Activated naive CD4-positive, alpha-beta T cell (primary cell): ENCODE measurements around the gene OR11G2.
"Not testable (repeated sequence)": the region's sequence is repeated elsewhere in the genome, so short reads cannot be mapped to it uniquely, and the experiment has no call there.

Experiments
- DNase-seq, 4 experiments: peaks; one replicate each; lab custom pipeline; 2025; lab: John Stamatoyannopoulos, UW

The OR11G2 gene

DNA sequence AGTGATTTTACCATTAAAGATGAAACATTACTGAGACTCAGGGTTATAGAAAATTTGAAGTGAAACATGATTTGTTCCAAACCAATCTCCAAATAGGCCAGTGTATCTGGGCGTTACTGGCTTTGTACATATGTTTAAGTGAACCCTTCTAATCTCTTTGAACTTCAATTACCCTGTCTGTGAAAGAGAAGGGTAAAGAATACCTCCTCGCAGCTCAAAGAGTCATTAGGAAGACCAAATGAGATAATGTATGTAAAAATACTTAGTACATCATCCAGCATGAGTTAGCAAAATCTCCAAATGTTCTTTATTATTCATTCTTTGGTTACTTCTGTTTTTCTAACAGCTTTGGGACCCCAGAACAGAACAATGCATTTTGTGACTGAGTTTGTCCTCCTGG lies 32.7 kb downstream of the OR11G2 start, which contains the start of gene OR11H6:
Gene OR11H6, plus strand, starts transcription at position 301 of the 400 bp plus-strand sequence. Its CDS starts 0 bp downstream, at position 301.
- DNase-seq: no peak

GRCh38 chr14:20228681-20229080 lies 38.0 kb downstream of the OR11G2 start, which contains the start of gene OR11H7:
OR11H7 (plus strand) TSS chr14:20228981.
- DNase-seq: no peak

- not testable (repeated sequence) for DNase-seq
These were observed 44.7 kb downstream of the OR11G2 start for GRCh38 chr14:20235415-20235814.

GRCh38 chr14:20247646-20248246 lies 57.0 kb downstream of the OR11G2 start:
- no peak for DNase-seq
